GM06990 (cell line): ENCODE measurements around the gene ABCB10.

ENCODE experiments used
- DNase-seq: peaks from one replicate; pipeline ENCODE4 v3.0.0-alpha.2; 2011; ENCODE audit not compliant: insufficient read length; ENCODE audit errors: extremely low read depth
- H3K27me3 ChIP-seq: replicated peaks from 2 replicates; pipeline ENCODE4 v1.6.0; 2011; ENCODE audit warnings: low read length; ENCODE audit not compliant: control insufficient read depth, insufficient read depth
- H3K36me3 ChIP-seq: 2 replicates; pipeline ENCODE4 v1.5.1; 2011; ENCODE audit warnings: low read length; ENCODE audit not compliant: control insufficient read depth, insufficient read depth
- H3K4me3 ChIP-seq: replicated peaks from 2 replicates; pipeline ENCODE4 v1.5.1; 2011; ENCODE audit warnings: low read depth, mild to moderate bottlenecking, control low read depth, low read length
- CTCF ChIP-seq: IDR thresholded peaks from 2 replicates; pipeline ENCODE4 v1.5.1; 2011; ENCODE audit warnings: low read length, control low read depth, mild to moderate bottlenecking, inconsistent platforms; ENCODE audit not compliant: insufficient read depth, poor library complexity, severe bottlenecking

The ABCB10 gene

DNA sequence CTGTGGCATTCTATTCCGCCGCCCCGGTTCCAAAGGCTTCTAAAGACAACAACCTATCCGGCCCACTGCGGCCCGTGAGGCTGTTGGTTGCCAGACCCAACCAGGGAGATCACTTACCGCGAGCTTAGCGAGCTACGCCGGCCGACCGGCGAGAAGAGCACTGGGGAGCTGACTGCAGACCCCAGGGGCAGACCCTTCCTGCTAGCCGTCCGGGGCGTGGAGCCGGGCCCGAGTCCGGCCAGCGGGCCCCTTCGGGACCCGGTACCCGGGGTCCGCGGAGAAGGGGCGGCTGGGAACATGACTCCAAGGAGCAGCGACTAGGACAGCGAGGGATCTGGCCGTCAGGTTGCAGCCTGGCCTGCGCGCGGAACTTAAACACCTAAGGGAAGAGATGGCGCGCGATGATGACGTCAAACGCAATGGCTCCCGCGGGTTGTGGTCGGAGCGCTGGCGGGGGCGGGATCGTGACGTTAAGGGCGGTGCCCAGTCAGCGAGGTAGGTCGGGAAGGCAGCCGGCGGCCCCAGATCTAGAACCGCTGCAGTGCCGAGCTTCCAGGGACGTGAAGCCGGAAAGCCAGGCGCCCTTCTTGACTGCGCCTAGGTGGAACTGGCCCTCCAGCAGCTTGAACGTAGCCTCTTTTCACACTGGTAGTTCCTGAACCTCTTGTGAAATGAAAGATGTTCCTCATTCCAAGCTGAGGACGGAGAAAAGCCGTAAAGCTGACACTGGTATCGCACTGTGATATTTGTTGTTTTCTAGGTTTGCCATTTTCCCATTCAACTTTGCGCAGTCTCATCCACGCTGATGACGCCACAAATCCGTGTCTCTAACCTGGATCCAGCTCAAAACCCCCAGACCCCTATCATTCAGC, 50.3 kb downstream of the ABCB10 start, which contains the start of gene NUP133:
TSS of gene NUP133 (minus strand) at position 391 of the 872 bp plus-strand sequence. CDS start at position 299, 92 bp downstream.
- TF ChIP-seq CTCF, result no peak
- no peaks in the 10 kb centered on the region for H3K27me3 ChIP-seq
- H3K4me3 ChIP-seq, result peak within 1 kb of the TSS; percentile 88
- DNase-seq, result peak; percentile 98
- H3K36me3 ChIP-seq, result no peaks in the 10 kb centered on the region

DNA sequence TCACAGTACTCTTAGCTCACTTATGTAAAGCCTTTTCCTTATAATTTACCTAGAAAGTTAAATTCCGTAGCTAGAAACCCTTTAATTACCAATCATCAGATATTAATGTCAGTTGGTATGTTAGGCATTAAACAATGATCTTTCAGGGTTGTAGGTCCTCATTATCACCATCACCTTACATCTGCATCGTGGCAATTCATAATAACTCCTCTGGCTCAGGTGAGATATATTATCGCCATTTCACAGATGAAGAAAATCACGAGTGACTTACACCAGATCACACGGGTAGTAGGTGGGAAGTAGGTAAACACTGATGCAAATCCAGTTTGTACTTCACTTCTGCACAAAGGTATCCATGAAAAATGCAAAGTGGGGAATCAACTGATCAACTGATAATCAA, 51.0 kb downstream of the ABCB10 start:
- DNase-seq, result no peak
- TF ChIP-seq CTCF, result no peak
- Histone ChIP-seq H3K4me3 (peak overlapping the region; percentile 88), H3K36me3 (no peaks in the 10 kb centered on the region), H3K27me3 (no peaks in the 10 kb centered on the region)

DNA sequence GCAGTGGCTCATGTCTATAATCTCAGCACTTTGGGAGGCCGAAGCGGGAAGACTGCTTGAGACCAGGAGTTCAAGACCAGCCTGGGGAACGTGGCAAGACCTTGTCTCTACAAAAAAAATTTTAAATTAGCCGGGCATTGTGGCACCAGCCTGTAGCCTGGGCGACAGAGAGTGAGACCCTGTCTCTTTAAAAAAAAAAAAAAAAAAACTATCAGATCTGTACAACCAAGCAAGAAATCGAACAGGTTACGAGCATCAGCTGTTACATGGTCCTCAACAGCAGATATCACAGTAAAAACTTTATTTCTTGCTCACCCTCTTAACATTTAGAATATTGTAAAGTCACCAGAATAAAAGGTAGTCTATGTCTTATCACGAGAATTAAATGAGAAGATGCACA, 51.9 kb downstream of the ABCB10 start:
- H3K27me3 ChIP-seq, result no peaks in the 10 kb centered on the region
- no peaks in the 10 kb centered on the region for H3K36me3 ChIP-seq
- H3K4me3 ChIP-seq, result no peak overlapping the region
- no peak for TF ChIP-seq CTCF
- no peak for DNase-seq

DNA sequence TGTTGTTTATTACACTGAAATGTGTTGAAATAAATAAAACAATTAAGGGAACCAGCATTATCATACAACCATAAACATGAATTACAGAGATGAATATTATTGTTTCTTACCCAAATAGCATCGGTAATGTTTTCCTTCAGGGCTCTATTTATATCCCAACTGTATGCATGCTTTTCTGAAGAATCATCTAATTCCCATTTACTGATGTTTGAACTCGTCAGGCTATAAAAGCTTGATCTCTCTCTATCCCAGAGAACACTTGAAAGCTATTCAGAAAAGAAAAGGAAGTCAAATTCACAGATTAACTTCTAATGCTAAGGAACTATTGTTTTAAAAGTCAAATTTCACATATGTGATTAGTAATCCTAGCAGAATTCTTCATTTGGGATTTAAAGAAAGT, 62.7 kb downstream of the ABCB10 start:
- no peak for DNase-seq
- peaks cover 16% of the 10 kb centered on the region for H3K36me3 ChIP-seq

DNA sequence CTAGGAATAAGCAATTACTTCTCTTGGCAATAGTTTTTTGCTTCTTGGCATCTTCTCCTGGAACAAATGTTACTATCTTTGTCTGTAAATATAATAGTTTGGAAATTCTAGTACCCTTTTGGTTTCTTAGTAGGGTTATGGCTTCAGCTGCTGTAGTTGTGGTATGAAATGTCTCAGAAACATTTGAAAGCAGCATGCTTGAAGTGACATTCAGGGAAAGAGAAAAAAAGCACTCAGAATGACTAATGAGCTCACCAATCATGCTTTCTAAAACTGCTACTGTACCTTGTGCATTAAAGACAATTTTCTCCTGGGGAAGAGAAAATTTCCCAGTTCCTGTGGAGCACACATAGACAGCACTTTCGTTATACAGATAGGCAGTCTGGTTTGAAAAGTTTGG, 71.3 kb downstream of the ABCB10 start:
- no peak for TF ChIP-seq CTCF
- no peak overlapping the region for H3K4me3 ChIP-seq
- H3K27me3 ChIP-seq, result no peaks in the 10 kb centered on the region
- peaks cover 12% of the 10 kb centered on the region for H3K36me3 ChIP-seq
- no peak for DNase-seq

More for the DNA sequence above, 62.7 kb downstream of the ABCB10 start:
- no peak for TF ChIP-seq CTCF
- Histone ChIP-seq H3K4me3 (no peak overlapping the region), H3K27me3 (no peaks in the 10 kb centered on the region)
